GM08714 (cell line): ENCODE measurements around the gene TERT.
"Not testable (repeated sequence)": the region's sequence is repeated elsewhere in the genome, so short reads cannot be mapped to it uniquely, and the experiment has no call there.

Source experiments
- H3K4me3 ChIP-seq: fragments of 200-500 bp; sonication (Bioruptor generic); 2 replicates; pipeline ENCODE4 v1.5.1; 2014; ENCODE audit warnings: mild to moderate bottlenecking, low read length, inconsistent platforms
- ZNF274 ChIP-seq: IDR thresholded peaks from 2 replicates; pipeline ENCODE4 v1.6.1; 2012; ENCODE audit warnings: mild to moderate bottlenecking, low read depth, low read length

The TERT gene

GRCh38 chr5:1277781-1278180 is 17.1 kb downstream of the TERT start:
- no peak for TF ChIP-seq ZNF274
- no peak overlapping the region for H3K4me3 ChIP-seq

- no peak overlapping the region for H3K4me3 ChIP-seq
- no peak for TF ChIP-seq ZNF274
Measured at GRCh38 chr5:1277331-1277730, 17.5 kb downstream of the TERT start.

GRCh38 chr5:1276930-1277329 is 17.9 kb downstream of the TERT start:
- TF ChIP-seq ZNF274, result no peak
- H3K4me3 ChIP-seq, result no peak overlapping the region

GRCh38 chr5:1275397-1276391 is 19.2 kb downstream of the TERT start:
- not testable (repeated sequence) for H3K4me3 ChIP-seq

- H3K4me3 ChIP-seq, result no peak overlapping the region
- no peak for TF ChIP-seq ZNF274
Measured at GRCh38 chr5:1274471-1274870, 20.4 kb downstream of the TERT start.

- no peak overlapping the region for H3K4me3 ChIP-seq
- no peak for TF ChIP-seq ZNF274
Measured at GRCh38 chr5:1273745-1274144, 21.1 kb downstream of the TERT start.

GRCh38 chr5:1272201-1272600 is 22.7 kb downstream of the TERT start:
- TF ChIP-seq ZNF274, result no peak
- H3K4me3 ChIP-seq, result no peak overlapping the region

- TF ChIP-seq ZNF274, result no peak
- H3K4me3 ChIP-seq, result no peak overlapping the region
Measured at GRCh38 chr5:1270933-1271914, 23.6 kb downstream of the TERT start.

- TF ChIP-seq ZNF274, result no peak
- no peak overlapping the region for H3K4me3 ChIP-seq
Measured at GRCh38 chr5:1270426-1270825, 24.4 kb downstream of the TERT start.

GRCh38 chr5:1268666-1269065 is 26.2 kb downstream of the TERT start:
- no peak for TF ChIP-seq ZNF274

GRCh38 chr5:1268056-1268455 is 26.8 kb downstream of the TERT start:
- TF ChIP-seq ZNF274, result no peak
- H3K4me3 ChIP-seq, result no peak overlapping the region

More at GRCh38 chr5:1268666-1269065, 26.2 kb downstream of the TERT start:
- no peak overlapping the region for H3K4me3 ChIP-seq

- not testable (repeated sequence) for H3K4me3 ChIP-seq
Measured at GRCh38 chr5:1267464-1267863, 27.4 kb downstream of the TERT start.

GRCh38 chr5:1266791-1267190 is 28.1 kb downstream of the TERT start:
- no peak for TF ChIP-seq ZNF274
- H3K4me3 ChIP-seq, result no peak overlapping the region
